NT2/D1 (cell line): ENCODE results near the gene ROBO3.

ENCODE experiments used
- YY1 ChIP-seq: IDR thresholded peaks from 2 replicates; pipeline ENCODE4 v1.6.1; 2011; ENCODE audit not compliant: insufficient read length, insufficient read depth
- ZNF274 ChIP-seq: IDR thresholded peaks from 2 replicates; pipeline ENCODE4 v1.6.1; 2011; ENCODE audit warnings: mild to moderate bottlenecking, low read depth, low read length

- TF ChIP-seq YY1, result no peak
- no peak for TF ChIP-seq ZNF274
These were observed 32.7 kb upstream of the ROBO3 start for GRCh38 chr11:124832571-124832970.
